CD14-positive monocyte (primary cell): Measurements from ENCODE around the gene COL5A2. TPM values are rescaled to one million over a fixed set of nuclear protein-coding genes. Genes with fewer than 3 reads are reported as not detected.
A peak's percentile ranks its signal among the peaks of the same experiment; 100 is the strongest.

Source experiments
- DNase-seq, 3 donors: peaks; one replicate each; pipeline ENCODE4 v3.0.0-alpha.2; 2011 to 2022
- H2AFZ ChIP-seq: 2 replicates; pipeline ENCODE4 v1.6.0; 2012; ENCODE audit warnings: mild to moderate bottlenecking, low read depth, low read length, inconsistent platforms; ENCODE audit not compliant: insufficient read depth, poor library complexity, severe bottlenecking
- H3K27ac ChIP-seq, 2 donors: 1 replicate in 1 of 2; 2 replicates in 1 of 2; pipeline ENCODE4 v1.5.1; 2012 to 2013; ENCODE audit warnings: low read length in 2 of 2, control low read depth in 1 of 2, inconsistent platforms in 1 of 2, low read depth in 1 of 2, mild to moderate bottlenecking in 1 of 2
- H3K27me3 ChIP-seq, 2 donors: one replicate each; pipeline versions ENCODE4 v1.6.0 to v1.6.1; 2011 to 2013; ENCODE audit warnings: low read length in 2 of 2; ENCODE audit not compliant: control insufficient read depth in 2 of 2, insufficient read depth in 2 of 2
- H3K36me3 ChIP-seq, 2 donors: replicated peaks in 1 of 2; 1 replicate in 1 of 2; 2 replicates in 1 of 2; pipeline versions ENCODE4 v1.5.1 to v1.6.1; 2012 to 2013; ENCODE audit warnings: low read length in 2 of 2, control low read depth in 1 of 2, inconsistent platforms in 1 of 2, mild to moderate bottlenecking in 1 of 2; ENCODE audit not compliant: insufficient read depth in 2 of 2, control insufficient read depth in 1 of 2
- H3K4me1 ChIP-seq, 2 donors: 1 replicate in 1 of 2; 2 replicates in 1 of 2; pipeline versions ENCODE4 v1.5.1 to v1.6.1; 2012 to 2013; ENCODE audit warnings: low read length in 2 of 2, control low read depth in 1 of 2, inconsistent platforms in 1 of 2, mild to moderate bottlenecking in 1 of 2, moderate library complexity in 1 of 2; ENCODE audit not compliant: insufficient read depth in 2 of 2, control insufficient read depth in 1 of 2
- H3K4me2 ChIP-seq: replicated peaks from 2 replicates; pipeline ENCODE3; 2012; ENCODE audit warnings: low read length, moderate library complexity, mild to moderate bottlenecking; ENCODE audit not compliant: poor library complexity, severe bottlenecking; ENCODE audit errors: extremely low read depth
- H3K4me3 ChIP-seq, 3 experiments: fragments of 200-600 bp in 1 of 3; sonication (generic) in 1 of 3; replicated peaks in 1 of 3; 1 replicate in 2 of 3; 2 replicates in 1 of 3; pipeline ENCODE4 v1.5.1; 2011 to 2013; ENCODE audit warnings: low read length in 3 of 3, mild to moderate bottlenecking in 3 of 3, control low read depth in 2 of 3, low read depth in 2 of 3, inconsistent platforms in 1 of 3, moderate library complexity in 1 of 3
- H3K79me2 ChIP-seq: 2 replicates; pipeline ENCODE4 v1.6.0; 2012; ENCODE audit warnings: mild to moderate bottlenecking, control low read depth, inconsistent platforms, low read length, moderate library complexity; ENCODE audit not compliant: insufficient read depth
- H3K9ac ChIP-seq: 2 replicates; pipeline ENCODE4 v1.6.0; 2017; ENCODE audit warnings: low read length, mild to moderate bottlenecking; ENCODE audit not compliant: insufficient read depth, poor library complexity, severe bottlenecking
- H3K9me3 ChIP-seq, 2 donors: replicated peaks in 1 of 2; 1 replicate in 1 of 2; 2 replicates in 1 of 2; pipeline versions ENCODE4 v1.5.1 to v1.6.1; 2012 to 2013; ENCODE audit warnings: low read length in 2 of 2, control low read depth in 1 of 2; ENCODE audit not compliant: control insufficient read depth in 1 of 2, insufficient read depth in 1 of 2
- H4K20me1 ChIP-seq: 2 replicates; pipeline ENCODE4 v1.6.0; 2012; ENCODE audit warnings: mild to moderate bottlenecking, low read length, control low read depth, moderate library complexity; ENCODE audit not compliant: insufficient read depth
- H3K27ac Mint-ChIP-seq, 7 donors: one replicate each; pipeline ENCODE4 v1.8.0; 2020; ENCODE audit warnings: mild to moderate bottlenecking in 7 of 7, mixed read lengths in 7 of 7, moderate library complexity in 6 of 7, inconsistent platforms in 2 of 7
- H3K27me3 Mint-ChIP-seq, 3 donors: one replicate each; pipeline ENCODE4 v1.8.0; 2021 to 2022; ENCODE audit warnings: low read depth in 3 of 3, mild to moderate bottlenecking in 3 of 3, mixed read lengths in 3 of 3, moderate library complexity in 3 of 3, inconsistent platforms in 1 of 3
- H3K36me3 Mint-ChIP-seq, 2 donors: one replicate each; pipeline ENCODE4 v1.8.0; 2020; ENCODE audit warnings: mixed read lengths in 2 of 2, inconsistent platforms in 1 of 2, mild to moderate bottlenecking in 1 of 2
- H3K4me1 Mint-ChIP-seq: one replicate; pipeline ENCODE4 v1.8.0; 2020; ENCODE audit warnings: mild to moderate bottlenecking, mixed read lengths
- H3K4me3 Mint-ChIP-seq, 2 donors: one replicate each; pipeline ENCODE4 v1.8.0; 2020; ENCODE audit warnings: mild to moderate bottlenecking in 2 of 2, mixed read lengths in 2 of 2, moderate library complexity in 1 of 2
- H3K9me3 Mint-ChIP-seq, 7 donors: one replicate each; pipeline ENCODE4 v1.8.0; 2020 to 2022; ENCODE audit warnings: mixed read lengths in 7 of 7, mild to moderate bottlenecking in 6 of 7, moderate library complexity in 6 of 7, inconsistent platforms in 2 of 7
- WGBS: methylation state at CpG from one replicate; pipeline ENCODE4 v1.1.5; 2013; ENCODE audit warnings: missing lambda C conversion rate; ENCODE audit not compliant: insufficient coverage; 5-methylcytosine and 5-hydroxymethylcytosine counted together
- intact Hi-C, 2 donors: fragments of 100-400 bp; cut with micrococcal nuclease; formaldehyde crosslinking; loops; one replicate each; pipeline versions ENCODE4 v1.15.0 to v1.15.1; 2023
- polyA plus RNA-seq, 3 donors: library from polyadenylated mRNA; depleted of rRNA in 1 of 3; unstranded in 2 of 3; stranded (reverse) in 1 of 3; fragments of 300-500 nt in 2 of 3; fragments of >200 nt in 1 of 3; fragmentation: Illumina TruSeq in 2 of 3; gene quantifications; 1 replicate in 2 of 3; 2 replicates in 1 of 3; pipeline ENCODE4 v1.2.3, GENCODE V29; 2012 to 2021
- TF ChIP-seq, protein P1 (sequence below): fragments of 200-600 bp; IDR thresholded peaks from one replicate; pipeline ENCODE4 v1.8.0; 2022; ENCODE audit warnings: antibody characterized with exemption, mild to moderate bottlenecking

COL5A2 gene
- polyA plus RNA-seq, 3 donors, result 0.13 TPM; not detected in 2

DNA sequence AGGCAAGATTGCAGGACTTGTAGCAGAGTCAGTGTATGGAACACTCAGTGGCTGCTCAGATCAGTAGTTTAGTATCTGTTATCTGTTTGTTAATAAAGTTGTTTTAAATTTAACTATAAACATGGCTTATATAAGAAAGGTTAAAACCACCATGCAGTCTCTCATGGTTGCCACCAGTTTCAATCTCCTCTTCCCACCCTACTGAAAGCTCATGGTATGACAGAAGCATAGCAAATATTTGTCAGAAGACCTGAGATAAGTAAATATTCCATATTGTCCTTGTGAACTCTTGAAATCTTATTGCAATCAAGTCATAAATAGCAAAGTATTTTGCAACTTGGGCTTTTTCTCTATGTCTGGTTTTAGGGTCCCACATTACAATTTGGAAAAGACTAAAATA, 2.1 kb upstream of the COL5A2 start:
- Histone ChIP-seq H3K4me2 (no peak overlapping the region), H3K4me3 (no peak overlapping the region), H3K9ac (no peak overlapping the region), H3K36me3 (no peaks in the 10 kb centered on the region), H3K27ac (no peak overlapping the region), H3K27me3 (peaks cover 0 to 11% of the 10 kb centered on the region in 2 donors), H3K79me2 (no peaks in the 10 kb centered on the region), H4K20me1 (no peaks in the 10 kb centered on the region), H2AFZ (no peak overlapping the region), H3K4me1 (no peaks in the 10 kb centered on the region), H3K9me3 (no peaks in the 10 kb centered on the region)
- intact Hi-C loops, result no loop called here
- Mint-ChIP-seq H3K27me3 (peaks cover 10 to 18% (median 17%) of the 10 kb centered on the region in 3 donors), H3K4me3 (no peak overlapping the region), H3K36me3 (no peaks in the 10 kb centered on the region), H3K27ac (no peak overlapping the region), H3K9me3 (no peaks in the 10 kb centered on the region), H3K4me1 (no peaks in the 10 kb centered on the region)
- DNase-seq, result no peak
- TF ChIP-seq, protein P1, sequence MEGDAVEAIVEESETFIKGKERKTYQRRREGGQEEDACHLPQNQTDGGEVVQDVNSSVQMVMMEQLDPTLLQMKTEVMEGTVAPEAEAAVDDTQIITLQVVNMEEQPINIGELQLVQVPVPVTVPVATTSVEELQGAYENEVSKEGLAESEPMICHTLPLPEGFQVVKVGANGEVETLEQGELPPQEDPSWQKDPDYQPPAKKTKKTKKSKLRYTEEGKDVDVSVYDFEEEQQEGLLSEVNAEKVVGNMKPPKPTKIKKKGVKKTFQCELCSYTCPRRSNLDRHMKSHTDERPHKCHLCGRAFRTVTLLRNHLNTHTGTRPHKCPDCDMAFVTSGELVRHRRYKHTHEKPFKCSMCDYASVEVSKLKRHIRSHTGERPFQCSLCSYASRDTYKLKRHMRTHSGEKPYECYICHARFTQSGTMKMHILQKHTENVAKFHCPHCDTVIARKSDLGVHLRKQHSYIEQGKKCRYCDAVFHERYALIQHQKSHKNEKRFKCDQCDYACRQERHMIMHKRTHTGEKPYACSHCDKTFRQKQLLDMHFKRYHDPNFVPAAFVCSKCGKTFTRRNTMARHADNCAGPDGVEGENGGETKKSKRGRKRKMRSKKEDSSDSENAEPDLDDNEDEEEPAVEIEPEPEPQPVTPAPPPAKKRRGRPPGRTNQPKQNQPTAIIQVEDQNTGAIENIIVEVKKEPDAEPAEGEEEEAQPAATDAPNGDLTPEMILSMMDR, result no peak

DNA sequence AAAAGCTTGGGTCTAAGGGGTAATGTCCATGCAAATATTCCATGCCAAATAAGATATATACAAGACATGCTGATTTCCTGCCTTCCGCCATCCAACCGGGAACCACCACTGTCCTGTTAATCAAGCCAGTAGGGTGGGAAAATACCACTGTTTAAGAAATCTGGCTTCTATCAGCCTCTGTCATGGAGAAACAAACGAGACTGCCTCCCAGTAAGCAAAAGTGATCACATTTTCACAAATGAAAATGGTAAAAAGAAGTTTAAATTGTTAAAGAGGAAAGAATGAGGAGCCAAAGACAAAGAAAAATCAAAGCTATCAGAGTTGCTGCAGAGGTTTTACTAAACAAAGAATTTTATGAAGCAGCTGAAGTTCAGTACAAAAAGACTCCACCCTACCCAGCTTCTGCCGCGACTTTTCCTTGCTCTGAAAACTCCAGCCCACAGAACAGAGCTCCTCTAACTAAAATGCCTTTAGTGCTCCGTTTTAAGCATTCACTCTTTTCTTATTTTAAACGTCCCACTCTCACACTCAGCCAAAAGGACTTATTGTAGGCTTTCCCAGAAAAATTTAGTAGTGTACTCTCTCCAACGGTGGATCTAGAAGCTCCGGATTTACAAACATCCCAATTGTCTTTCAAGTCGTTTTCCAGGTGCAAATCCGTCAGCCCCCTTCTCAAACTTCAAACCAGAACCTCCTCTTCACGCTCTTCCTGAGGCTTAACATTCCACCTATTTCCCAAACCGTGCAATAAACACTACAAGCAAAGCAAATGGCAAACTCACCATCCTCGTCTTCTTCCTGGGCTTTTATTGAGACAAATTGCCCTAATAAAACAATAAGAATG, 613 bp downstream of the COL5A2 start:
- Histone ChIP-seq H3K4me3 (no peak overlapping the region), H3K9ac (no peak overlapping the region), H3K4me2 (no peak overlapping the region), H3K27me3 (peaks cover 0 to 11% of the 10 kb centered on the region in 2 donors), H3K4me1 (no peaks in the 10 kb centered on the region), H4K20me1 (no peaks in the 10 kb centered on the region), H3K27ac (no peak overlapping the region), H3K79me2 (no peaks in the 10 kb centered on the region), H3K9me3 (no peaks in the 10 kb centered on the region), H3K36me3 (no peaks in the 10 kb centered on the region), H2AFZ (no peak overlapping the region)
- peaks cover 10 to 18% (median 17%) of the 10 kb centered on the region in 3 donors for H3K27me3 Mint-ChIP-seq
- WGBS, result 2% methylated on average over 7 of the region's 14 CpGs
- no peak for DNase-seq
- no peak overlapping the region for H3K27ac Mint-ChIP-seq
- H3K4me1 Mint-ChIP-seq, result no peaks in the 10 kb centered on the region
- peaks cover 0 to 2% (median 0%) of the 10 kb centered on the region in 7 donors for H3K9me3 Mint-ChIP-seq
- no peaks in the 10 kb centered on the region for H3K36me3 Mint-ChIP-seq
- TF ChIP-seq, protein P1, result no peak
- H3K4me3 Mint-ChIP-seq, result peak overlapping the region in 1 of 2 donors; percentile 7
- intact Hi-C loops, result no loop called here
